ENCODE measurements around the gene TNFRSF21.

- no peak for TF ChIP-seq POLR2A (IDR thresholded peaks at IDR 0.05)
- TF ChIP-seq CTCF (IDR thresholded peaks at IDR 0.05) = no peak
These were observed 33.9 kb upstream of the TNFRSF21 start for GRCh38 chr6:47343600-47343999.

Measured in heart left ventricle (tissue), 13 donors.